ENCODE measurements around the gene POLN.
"Not testable (repeated sequence)": the region's sequence is repeated elsewhere in the genome, so short reads cannot be mapped to it uniquely, and the experiment has no call there.

The POLN gene

GRCh38 chr4:2275546-2276251, 33.8 kb upstream of the POLN start:
- DNase-seq: no peak

DNA sequence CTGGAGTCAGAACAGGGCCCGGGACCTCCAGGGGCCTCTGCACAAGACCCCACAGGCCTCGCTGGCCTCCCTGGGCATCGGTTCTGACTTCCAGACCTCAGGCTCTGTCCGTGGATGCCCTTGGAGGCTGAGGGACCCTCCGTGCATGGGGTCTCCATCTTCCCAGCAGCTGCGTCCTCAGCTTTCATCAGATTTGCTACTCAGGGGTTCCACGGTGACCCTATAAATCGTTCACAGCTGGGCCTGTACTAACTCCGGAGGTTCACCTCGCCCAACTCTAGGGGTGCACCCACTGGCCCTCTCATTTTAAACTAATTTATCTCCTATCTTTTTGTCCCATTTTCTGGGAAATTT, 33.1 kb upstream of the POLN start:
- DNase-seq: not testable (repeated sequence)

DNA sequence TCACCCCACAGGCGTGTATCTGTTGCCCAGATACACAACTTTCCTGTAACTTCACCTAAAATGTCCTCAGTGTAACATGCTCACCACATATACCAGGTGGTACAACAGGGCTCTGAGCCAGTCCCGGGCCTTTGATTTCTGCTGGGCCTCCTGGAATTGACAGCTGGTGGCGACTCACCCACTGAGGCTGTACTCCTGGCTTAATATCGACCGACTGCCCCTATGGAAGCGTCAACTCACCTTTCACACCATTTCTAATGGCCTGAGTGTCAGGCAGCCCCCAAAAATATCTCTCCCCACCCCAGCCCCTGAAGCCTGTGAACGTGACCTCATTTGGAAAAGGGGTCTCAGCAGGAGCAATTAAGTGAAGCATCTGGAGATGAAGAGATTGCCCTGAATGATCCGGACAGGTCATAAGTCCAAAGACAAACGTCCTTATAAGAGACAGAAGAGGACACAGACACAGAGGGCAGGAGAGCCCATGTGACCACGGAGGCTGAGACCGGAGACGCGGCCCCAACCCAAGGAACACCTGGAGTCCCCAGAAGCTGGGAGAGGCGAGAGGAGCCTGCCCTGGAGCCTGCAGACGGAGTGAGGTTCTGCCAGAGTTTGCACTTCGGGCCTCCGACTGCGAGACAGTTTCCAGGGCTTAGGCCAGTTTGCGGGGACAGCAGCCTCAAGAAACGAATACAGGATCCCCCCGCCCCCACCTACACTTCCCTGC, 32.6 kb upstream of the POLN start:
- no peak for DNase-seq

- no peak for DNase-seq
Observed at GRCh38 chr4:2273657-2274319, 31.9 kb upstream of the POLN start.

GRCh38 chr4:2273221-2273620, 31.3 kb upstream of the POLN start:
- DNase-seq: no peak

GRCh38 chr4:2272828-2273120, 30.9 kb upstream of the POLN start:
- DNase-seq: no peak

- no peak for DNase-seq
Observed at GRCh38 chr4:2272026-2272827, 30.3 kb upstream of the POLN start.

GRCh38 chr4:2271279-2272025, 29.5 kb upstream of the POLN start:
- DNase-seq: no peak

DNA sequence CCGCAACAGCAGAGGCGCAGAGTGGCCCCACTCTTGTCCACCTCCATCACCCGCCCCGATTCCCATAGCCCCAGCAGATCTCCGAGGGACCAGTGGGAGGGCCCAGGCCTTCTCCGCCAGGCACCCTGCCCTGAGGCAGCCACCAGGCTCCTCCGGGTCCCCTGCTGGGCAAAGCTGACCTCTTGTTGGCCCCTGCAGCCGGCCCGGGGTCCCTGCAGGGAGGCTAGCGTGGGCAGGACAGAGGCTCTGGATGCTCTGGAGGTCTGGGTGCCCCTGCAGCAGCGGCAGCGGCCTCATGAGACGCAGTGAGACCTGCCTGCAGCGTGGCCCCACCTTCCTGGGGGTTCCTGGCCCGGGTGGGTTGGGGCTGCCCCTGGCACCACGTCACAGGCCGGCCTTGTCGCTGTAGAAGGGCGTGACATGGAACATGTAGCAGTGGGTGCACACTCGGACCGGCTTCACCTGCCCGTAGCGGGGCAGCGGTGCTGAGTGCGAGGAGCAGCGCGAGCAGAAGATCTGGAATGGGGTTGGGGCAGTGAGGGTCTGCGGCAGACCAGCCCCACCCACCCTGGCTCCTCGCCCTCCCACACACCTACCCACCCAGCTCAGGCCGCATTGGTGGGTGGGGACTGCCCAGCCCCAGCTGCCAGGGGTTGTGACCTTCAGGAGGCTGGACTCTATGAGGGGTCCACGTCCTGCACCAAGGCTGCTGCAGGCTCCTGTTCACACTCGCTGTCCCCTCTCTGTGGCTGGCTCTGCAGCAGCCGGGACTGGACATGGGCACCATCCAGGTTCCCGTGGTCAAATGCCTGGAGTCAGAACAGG, 28.6 kb upstream of the POLN start:
- DNase-seq: no peak

- no peak for DNase-seq
Observed at GRCh38 chr4:2269618-2270163, 27.8 kb upstream of the POLN start.

DNA sequence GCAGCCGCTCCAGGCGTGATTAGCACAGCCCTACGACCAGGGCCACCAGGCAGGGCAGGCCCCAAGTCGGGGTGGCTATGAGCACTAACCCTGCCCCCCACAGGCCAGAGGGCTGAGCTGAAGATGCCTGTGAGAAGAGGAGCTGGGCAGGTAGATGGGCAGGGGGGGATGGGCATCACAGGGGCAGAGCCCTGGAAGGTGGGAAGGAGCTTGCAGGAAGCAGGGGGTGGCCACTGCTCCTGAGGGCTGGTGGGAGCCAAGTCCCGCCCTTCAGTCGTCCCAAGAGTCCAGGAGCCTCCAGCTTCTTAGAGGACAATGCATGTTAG, 27.2 kb upstream of the POLN start:
- no peak for DNase-seq

GRCh38 chr4:2268357-2269205, 26.7 kb upstream of the POLN start:
- no peak for DNase-seq

- no peak for DNase-seq
Observed at GRCh38 chr4:2267841-2268240, 25.9 kb upstream of the POLN start.

DNA sequence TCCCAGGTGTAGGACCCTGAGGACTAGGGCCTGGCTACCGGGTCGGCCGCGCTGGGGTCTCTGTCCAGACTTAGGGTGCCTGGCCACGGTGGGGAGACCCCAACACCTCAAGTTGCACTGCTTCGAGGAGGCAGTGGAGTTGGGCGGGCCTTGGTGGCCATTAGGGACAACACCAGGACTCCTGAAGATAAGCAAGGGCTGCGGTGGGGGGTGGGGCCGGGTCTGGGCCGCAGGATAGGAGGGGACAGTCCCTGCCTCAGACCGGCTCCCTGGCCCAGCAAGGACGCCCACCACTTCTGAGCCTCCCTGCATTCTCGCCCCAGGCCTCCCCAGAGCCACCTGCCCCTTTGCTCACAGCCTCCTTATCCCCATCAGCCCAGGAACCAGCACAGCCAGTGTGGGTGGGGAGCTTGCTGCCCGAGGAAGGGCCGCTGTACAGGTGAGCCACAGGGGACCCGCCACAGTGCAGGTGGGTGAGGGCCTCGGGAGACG, 25.4 kb upstream of the POLN start:
- no peak for DNase-seq

DNA sequence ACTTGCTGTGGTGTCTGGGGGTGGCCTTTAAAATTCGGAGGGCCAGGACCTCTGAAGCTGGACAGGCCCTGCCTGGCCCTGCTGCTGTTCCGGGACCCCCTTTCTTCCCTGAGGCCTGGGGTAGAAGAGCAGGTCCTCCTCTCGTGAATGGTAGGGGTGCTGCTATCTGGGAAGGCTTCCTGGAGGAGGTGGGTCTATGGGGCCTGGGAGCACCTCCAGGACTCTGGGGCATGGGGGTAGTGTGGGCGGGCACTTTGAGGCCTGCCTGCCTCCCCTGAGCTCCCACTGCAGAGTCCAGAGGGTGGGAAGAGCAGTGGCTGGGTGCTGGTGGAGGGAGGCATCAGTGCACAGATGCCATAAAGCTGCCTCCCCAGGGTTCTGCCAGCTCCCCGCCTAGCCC, 24.9 kb upstream of the POLN start:
- DNase-seq: no peak

GRCh38 chr4:2266181-2266580, 24.3 kb upstream of the POLN start:
- DNase-seq: no peak

GRCh38 chr4:2265113-2266110, 23.5 kb upstream of the POLN start:
- no peak for DNase-seq

DNA sequence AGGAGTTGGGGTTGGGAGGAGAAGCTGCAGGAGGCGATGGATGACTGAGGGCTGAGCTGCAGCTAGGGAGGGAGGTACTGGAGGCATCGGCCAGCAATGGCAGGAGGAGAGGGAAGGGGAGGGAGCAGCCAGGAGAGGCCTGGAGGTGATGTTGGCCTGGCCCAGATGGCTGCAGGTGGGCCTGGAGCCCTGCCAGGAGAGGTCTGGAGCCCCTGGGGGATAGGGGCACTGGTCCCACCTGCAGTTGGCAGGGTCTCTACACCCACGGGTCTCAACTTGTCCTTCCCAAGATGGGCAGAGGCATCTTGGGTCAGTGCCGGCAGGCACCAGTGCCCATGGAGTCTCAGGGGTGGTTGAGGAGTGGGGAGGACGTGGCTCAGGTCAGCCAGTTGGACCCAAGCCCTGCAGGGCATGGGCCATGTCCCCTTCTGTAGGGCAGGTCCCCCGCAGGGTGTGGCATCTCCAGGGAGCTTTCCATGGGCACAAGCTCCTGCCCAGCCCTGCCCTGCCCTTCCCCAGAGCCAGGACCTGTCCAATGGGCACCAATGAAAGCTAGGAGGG, 22.6 kb upstream of the POLN start:
- no peak for DNase-seq
